MCF 10A (cell line): Measurements from ENCODE around the gene ZNF296. TPM values are rescaled to one million over a fixed set of nuclear protein-coding genes. Genes with fewer than 3 reads are reported as not detected.
"Not testable (repeated sequence)": the region's sequence is repeated elsewhere in the genome, so short reads cannot be mapped to it uniquely, and the experiment has no call there.

ENCODE experiments used
- BruUV-seq: library from RNA; stranded (reverse); fragments of 400-500 nt; replicated peaks from 2 replicates; lab custom pipeline; 2021; lab: Mats Ljungman, UMichigan
- CTCF ChIA-PET: fragments of 300-600 bp; sonication (Branson Sonifier 250); formaldehyde crosslinking; extraction: SDS; loops from one replicate; lab custom pipeline; 2021; ENCODE audit warnings: antibody characterized with exemption, inconsistent platforms; lab: Yijun Ruan, JAX
- POLR2A ChIA-PET: fragments of 300-600, 350-650 bp; sonication (Branson Sonifier 250); formaldehyde crosslinking; extraction: SDS; loops from one replicate; lab custom pipeline; 2020; ENCODE audit warnings: antibody characterized with exemption, inconsistent platforms; lab: Yijun Ruan, JAX
- DNase-seq: peaks from one replicate; pipeline ENCODE4 v3.0.0-alpha.2; 2018; ENCODE audit not compliant: unreplicated experiment
- H3K27ac Mint-ChIP-seq: one replicate; pipeline ENCODE4 v1.8.0; 2022; ENCODE audit warnings: mild to moderate bottlenecking, low read depth, mixed read lengths; ENCODE audit not compliant: unreplicated experiment
- H3K27me3 Mint-ChIP-seq: one replicate; pipeline ENCODE4 v1.8.0; 2022; ENCODE audit warnings: mixed read lengths; ENCODE audit not compliant: insufficient read depth, unreplicated experiment
- H3K36me3 Mint-ChIP-seq: one replicate; pipeline ENCODE4 v1.8.0; 2022; ENCODE audit warnings: mild to moderate bottlenecking, moderate library complexity, mixed read lengths; ENCODE audit not compliant: insufficient read depth, unreplicated experiment
- H3K4me1 Mint-ChIP-seq: one replicate; pipeline ENCODE4 v1.8.0; 2022; ENCODE audit warnings: mixed read lengths; ENCODE audit not compliant: insufficient read depth, unreplicated experiment
- H3K4me3 Mint-ChIP-seq: one replicate; pipeline ENCODE4 v1.8.0; 2022; ENCODE audit warnings: mild to moderate bottlenecking, moderate library complexity, mixed read lengths; ENCODE audit not compliant: unreplicated experiment
- H3K9me3 Mint-ChIP-seq: one replicate; pipeline ENCODE4 v1.8.0; 2022; ENCODE audit warnings: mixed read lengths; ENCODE audit not compliant: unreplicated experiment
- intact Hi-C: fragments of 100-400 bp; cut with micrococcal nuclease; formaldehyde crosslinking; loops from 2 replicates; pipeline ENCODE4 v1.14.1; 2022
- total RNA-seq: library from RNA; stranded (reverse); gene quantifications from 2 replicates; pipeline ENCODE4 v1.2.3, GENCODE V29; 2022
- TF ChIP-seq, protein P1 (sequence below): fragments of 200-600 bp; IDR thresholded peaks from one replicate; pipeline ENCODE4 v1.8.0; 2022; ENCODE audit warnings: antibody characterized with exemption, mild to moderate bottlenecking; ENCODE audit not compliant: unreplicated experiment

ZNF296 gene
- total RNA-seq, 1 experiment from 2014 or later = 2.7 TPM

DNA sequence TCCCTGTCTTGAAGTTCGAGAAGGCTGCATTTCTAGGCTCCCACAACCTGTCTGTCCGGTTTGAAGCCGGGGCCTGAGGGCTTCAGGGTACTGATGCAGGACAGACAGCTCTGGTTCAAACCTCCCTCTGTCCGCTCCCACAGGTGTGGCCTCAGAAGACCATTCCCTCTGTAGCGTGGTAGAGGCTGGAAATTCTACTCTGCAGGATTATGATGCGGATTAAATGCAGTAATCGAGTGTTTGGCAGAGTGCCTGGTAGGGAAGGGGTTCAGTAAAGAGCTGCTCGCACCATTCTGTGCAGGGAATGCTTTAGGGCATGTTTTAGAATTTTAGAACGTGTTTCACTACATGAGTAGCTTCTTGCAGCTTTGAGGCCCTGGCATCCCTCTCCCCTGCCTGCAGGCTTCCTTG is 47.2 kb upstream of the ZNF296 start:
- BruUV-seq = no TSS peak
- CTCF ChIA-PET = interaction anchor here (1.1 kb wide), 1 partner anchor 12 kb away, joined by 5 read pairs; no protein-coding TSS in a partner anchor
- no peak for DNase-seq
- POLR2A ChIA-PET = interaction anchor here (0.6 to 3.5 kb wide), 3 partner anchors 9 to 34 kb away, joined by 3 to 10 read pairs (median 3); partner anchors contain the start of gene PPP1R37
- H3K9me3 Mint-ChIP-seq = no peaks in the 10 kb centered on the region
- peaks cover 4% of the 10 kb centered on the region for H3K36me3 Mint-ChIP-seq
- intact Hi-C loops = no loop called here
- H3K4me1 Mint-ChIP-seq = peaks cover 6% of the 10 kb centered on the region
- TF ChIP-seq, protein P1, sequence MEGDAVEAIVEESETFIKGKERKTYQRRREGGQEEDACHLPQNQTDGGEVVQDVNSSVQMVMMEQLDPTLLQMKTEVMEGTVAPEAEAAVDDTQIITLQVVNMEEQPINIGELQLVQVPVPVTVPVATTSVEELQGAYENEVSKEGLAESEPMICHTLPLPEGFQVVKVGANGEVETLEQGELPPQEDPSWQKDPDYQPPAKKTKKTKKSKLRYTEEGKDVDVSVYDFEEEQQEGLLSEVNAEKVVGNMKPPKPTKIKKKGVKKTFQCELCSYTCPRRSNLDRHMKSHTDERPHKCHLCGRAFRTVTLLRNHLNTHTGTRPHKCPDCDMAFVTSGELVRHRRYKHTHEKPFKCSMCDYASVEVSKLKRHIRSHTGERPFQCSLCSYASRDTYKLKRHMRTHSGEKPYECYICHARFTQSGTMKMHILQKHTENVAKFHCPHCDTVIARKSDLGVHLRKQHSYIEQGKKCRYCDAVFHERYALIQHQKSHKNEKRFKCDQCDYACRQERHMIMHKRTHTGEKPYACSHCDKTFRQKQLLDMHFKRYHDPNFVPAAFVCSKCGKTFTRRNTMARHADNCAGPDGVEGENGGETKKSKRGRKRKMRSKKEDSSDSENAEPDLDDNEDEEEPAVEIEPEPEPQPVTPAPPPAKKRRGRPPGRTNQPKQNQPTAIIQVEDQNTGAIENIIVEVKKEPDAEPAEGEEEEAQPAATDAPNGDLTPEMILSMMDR = no peak
- no peak overlapping the region for H3K4me3 Mint-ChIP-seq
- H3K27me3 Mint-ChIP-seq = no peaks in the 10 kb centered on the region
- H3K27ac Mint-ChIP-seq = no peak overlapping the region

DNA sequence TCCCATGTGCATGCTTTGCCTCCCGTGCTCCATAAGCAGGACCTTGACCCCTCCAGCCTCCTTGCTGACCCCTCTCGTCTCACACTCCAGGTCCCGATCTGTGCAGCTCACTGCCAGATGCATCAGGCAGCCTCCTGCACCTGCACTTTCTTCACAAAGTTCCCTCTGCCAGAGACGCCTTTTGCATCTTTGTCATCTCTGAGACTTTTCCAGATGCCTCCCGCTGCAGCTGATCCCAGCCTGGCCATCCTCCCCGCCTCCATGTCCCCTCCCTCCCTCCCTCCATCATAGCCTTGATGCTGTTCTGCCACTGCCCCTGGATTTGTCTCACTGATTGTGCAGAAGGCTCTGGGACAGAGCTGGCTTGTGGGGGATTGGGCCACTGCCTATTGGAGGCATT is 46.6 kb upstream of the ZNF296 start:
- TF ChIP-seq, protein P1 = no peak
- no TSS peak for BruUV-seq
- no peak overlapping the region for H3K27ac Mint-ChIP-seq
- no peaks in the 10 kb centered on the region for H3K9me3 Mint-ChIP-seq
- DNase-seq = no peak
- POLR2A ChIA-PET = interaction anchor here (0.9 kb wide), 1 partner anchor 8 kb away, joined by 3 read pairs; no protein-coding TSS in a partner anchor
- H3K4me3 Mint-ChIP-seq = no peak overlapping the region
- H3K36me3 Mint-ChIP-seq = no peaks in the 10 kb centered on the region
- intact Hi-C loops = no loop called here
- H3K27me3 Mint-ChIP-seq = no peaks in the 10 kb centered on the region
- CTCF ChIA-PET = no interaction called here
- peaks cover 6% of the 10 kb centered on the region for H3K4me1 Mint-ChIP-seq

DNA sequence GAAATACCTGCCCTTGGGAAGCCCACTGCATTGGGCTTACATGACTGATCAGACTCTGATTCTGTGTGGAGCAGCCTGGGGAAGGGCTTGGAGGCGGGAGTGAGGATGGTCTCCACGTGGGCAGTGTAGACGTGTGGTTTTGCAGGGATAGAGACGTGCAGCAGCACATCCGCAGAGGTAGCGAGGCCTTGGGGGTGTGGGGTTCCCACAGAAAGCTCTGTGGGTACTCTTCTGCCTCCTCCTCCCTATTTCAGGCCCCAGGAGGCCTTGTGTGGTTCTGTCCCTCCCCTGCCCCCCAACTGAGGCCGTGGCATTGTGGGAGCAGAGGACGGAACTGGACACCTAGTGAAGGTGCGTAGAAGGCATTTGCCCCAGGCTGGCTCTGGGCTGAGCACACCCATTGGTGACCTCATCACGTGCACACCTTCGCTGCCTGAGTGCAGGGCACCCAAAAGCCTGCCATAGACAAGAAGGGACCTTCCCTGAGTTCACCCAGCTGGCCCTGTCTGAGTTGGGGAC is 45.6 kb upstream of the ZNF296 start:
- H3K27ac Mint-ChIP-seq = no peak overlapping the region
- TF ChIP-seq, protein P1 = no peak
- DNase-seq = no peak
- H3K4me1 Mint-ChIP-seq = peaks cover 6% of the 10 kb centered on the region
- no peaks in the 10 kb centered on the region for H3K36me3 Mint-ChIP-seq
- BruUV-seq = no TSS peak
- CTCF ChIA-PET = no interaction called here
- H3K27me3 Mint-ChIP-seq = no peaks in the 10 kb centered on the region
- POLR2A ChIA-PET = no interaction called here
- no peaks in the 10 kb centered on the region for H3K9me3 Mint-ChIP-seq
- intact Hi-C loops = no loop called here
- H3K4me3 Mint-ChIP-seq = no peak overlapping the region

DNA sequence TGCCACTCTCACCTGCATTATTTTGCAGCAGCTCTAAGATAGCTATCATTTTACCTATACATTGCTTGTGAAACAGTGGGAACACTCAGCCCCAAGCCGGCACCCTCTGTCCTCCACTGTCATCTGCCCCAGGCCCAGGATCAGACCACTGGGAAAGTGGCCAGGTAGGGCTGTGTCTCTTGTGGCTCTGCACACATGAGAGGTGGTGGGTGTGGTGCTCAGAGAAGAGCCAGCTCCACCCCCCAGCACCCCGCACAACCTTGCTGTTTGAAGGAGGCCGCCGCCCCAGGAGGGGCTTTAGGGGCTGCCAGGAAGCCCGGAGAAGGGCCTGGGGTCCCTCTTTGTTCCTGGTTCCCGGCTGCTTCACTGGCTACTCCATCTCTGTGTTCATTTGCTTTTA is 43.3 kb upstream of the ZNF296 start:
- BruUV-seq = no TSS peak
- no peak for DNase-seq
- no peaks in the 10 kb centered on the region for H3K9me3 Mint-ChIP-seq
- ChIA-PET POLR2A (no interaction called here), CTCF (no interaction called here)
- no peak overlapping the region for H3K4me3 Mint-ChIP-seq
- intact Hi-C loops = no loop called here
- peaks cover 6% of the 10 kb centered on the region for H3K4me1 Mint-ChIP-seq
- no peaks in the 10 kb centered on the region for H3K36me3 Mint-ChIP-seq
- no peak overlapping the region for H3K27ac Mint-ChIP-seq
- no peaks in the 10 kb centered on the region for H3K27me3 Mint-ChIP-seq
- TF ChIP-seq, protein P1 = no peak

- H3K27ac Mint-ChIP-seq, H3K36me3 Mint-ChIP-seq, H3K27me3 Mint-ChIP-seq, DNase-seq, H3K4me1 Mint-ChIP-seq, H3K4me3 Mint-ChIP-seq, BruUV-seq, intact Hi-C loops, H3K9me3 Mint-ChIP-seq, POLR2A ChIA-PET: not testable (repeated sequence)
- CTCF ChIA-PET = interaction anchor here (0.6 kb wide), 1 partner anchor 83 kb away, joined by 3 read pairs; no protein-coding TSS in a partner anchor
Measured at GRCh38 chr19:45118591-45119355, 42.5 kb upstream of the ZNF296 start.
